Ovary (tissue), 9 donors: ENCODE measurements around the gene NPAS2. TPM values are rescaled to one million over a fixed set of nuclear protein-coding genes. Genes with fewer than 3 reads are reported as not detected.

Experiments
- DNase-seq, 5 donors: peaks; one replicate each; pipeline ENCODE4 v3.0.0-alpha.2; 2019 to 2020
- H3K27ac ChIP-seq, 2 donors: fragments of 200-600 bp; one replicate each; pipeline versions ENCODE4 v1.5.1 to v1.8.0; 2019 to 2022
- H3K27me3 ChIP-seq: fragments of 200-600 bp; one replicate; pipeline ENCODE4 v1.8.0; 2022
- H3K36me3 ChIP-seq: fragments of 200-600 bp; sonication (generic); one replicate; pipeline ENCODE4 v1.5.1; 2019
- H3K4me1 ChIP-seq: one replicate; pipeline ENCODE4 v1.8.1; 2013; ENCODE audit warnings: mild to moderate bottlenecking, moderate library complexity; ENCODE audit not compliant: insufficient read depth
- H3K4me3 ChIP-seq: fragments of 200-600 bp; sonication (generic); one replicate; pipeline ENCODE4 v1.5.1; 2017
- H3K9me3 ChIP-seq, 2 donors: fragments of 200-600 bp in 1 of 2; sonication (generic) in 1 of 2; one replicate each; pipeline versions ENCODE4 v1.5.1 to v1.8.1; 2013 to 2019; ENCODE audit warnings: mild to moderate bottlenecking in 1 of 2, moderate library complexity in 1 of 2
- EP300 ChIP-seq: sonication (generic); formaldehyde crosslinking; IDR thresholded peaks from one replicate; pipeline ENCODE4 v1.6.1; 2017; ENCODE audit warnings: antibody characterized with exemption
- POLR2A ChIP-seq: fragments of 450-650 bp; IDR thresholded peaks from one replicate; pipeline ENCODE4 v1.6.1; 2017; ENCODE audit warnings: antibody characterized with exemption, mild to moderate bottlenecking, moderate library complexity
- WGBS, 3 donors: extraction: QIAGEN DNeasy Blood & Tissue Kit in 1 of 3; methylation state at CpG; one replicate each; pipeline versions ENCODE4 v1.1.5 to v1.1.7; 2013 to 2017; 5-methylcytosine and 5-hydroxymethylcytosine counted together
- intact Hi-C, 4 donors: fragments of 100-400 bp; cut with DNase I; formaldehyde crosslinking; loops; one replicate each; pipeline versions ENCODE4 v1.11.0 to v1.15.1; 2022 to 2023
- polyA plus RNA-seq, 2 donors: library from polyadenylated mRNA; stranded (reverse); fragments of 200-250 nt in 1 of 2; fragments of 350-450 nt in 1 of 2; fragmentation: Illumina TruSeq in 1 of 2; extraction: RNeasy Lipid Tissue Mini Kit (QIAGEN cat#74804) in 1 of 2; gene quantifications; one replicate each; pipeline ENCODE4 v1.2.3, GENCODE V29; 2013 to 2014
- total RNA-seq, 7 donors: library from RNA; depleted of rRNA in 2 of 7; stranded (reverse); fragments of >200 nt in 2 of 7; fragmentation: NEBNext Ultra II Directional in 3 of 7; extraction: Animal tissue kit (Norgen Biotek cat#: 25700) in 3 of 7; gene quantifications; one replicate each; pipeline versions ENCODE4 v1.1.0 to v1.2.4, GENCODE V29; 2016 to 2023
- TF ChIP-seq, protein P1 (sequence below), 3 donors: fragments of 450-650 bp in 2 of 3; fragments of 200-600 bp in 1 of 3; IDR thresholded peaks; one replicate each; pipeline versions ENCODE4 v1.5.1 to v1.8.0; 2016 to 2022; ENCODE audit warnings: antibody characterized with exemption in 3 of 3, mild to moderate bottlenecking in 1 of 3
- donor health status: DM: no; HTN: no; CAD: no; lungs with moderate emphysema.
- donor health status: DM: no; HTN: no; CAD: no.
- donor health status: Bipolar disorder and iron deficiency.
- donor health status: DM: yes; HTN: yes; CAD: no.
- donor health status: DM: no; HTN: no; CAD: no.
- donor health status: DM: yes; HTN: yes; CAD: no.

The NPAS2 gene
- total and polyA plus RNA-seq, 9 donors: 1.6 to 20.6 (median 7.3) TPM

- Histone ChIP-seq H3K4me3 (no peak overlapping the region), H3K9me3 (no peaks in the 10 kb centered on the region), H3K27ac (no peak overlapping the region), H3K4me1 (no peaks in the 10 kb centered on the region), H3K36me3 (no peaks in the 10 kb centered on the region), H3K27me3 (no peaks in the 10 kb centered on the region)
- TF ChIP-seq, protein P1, sequence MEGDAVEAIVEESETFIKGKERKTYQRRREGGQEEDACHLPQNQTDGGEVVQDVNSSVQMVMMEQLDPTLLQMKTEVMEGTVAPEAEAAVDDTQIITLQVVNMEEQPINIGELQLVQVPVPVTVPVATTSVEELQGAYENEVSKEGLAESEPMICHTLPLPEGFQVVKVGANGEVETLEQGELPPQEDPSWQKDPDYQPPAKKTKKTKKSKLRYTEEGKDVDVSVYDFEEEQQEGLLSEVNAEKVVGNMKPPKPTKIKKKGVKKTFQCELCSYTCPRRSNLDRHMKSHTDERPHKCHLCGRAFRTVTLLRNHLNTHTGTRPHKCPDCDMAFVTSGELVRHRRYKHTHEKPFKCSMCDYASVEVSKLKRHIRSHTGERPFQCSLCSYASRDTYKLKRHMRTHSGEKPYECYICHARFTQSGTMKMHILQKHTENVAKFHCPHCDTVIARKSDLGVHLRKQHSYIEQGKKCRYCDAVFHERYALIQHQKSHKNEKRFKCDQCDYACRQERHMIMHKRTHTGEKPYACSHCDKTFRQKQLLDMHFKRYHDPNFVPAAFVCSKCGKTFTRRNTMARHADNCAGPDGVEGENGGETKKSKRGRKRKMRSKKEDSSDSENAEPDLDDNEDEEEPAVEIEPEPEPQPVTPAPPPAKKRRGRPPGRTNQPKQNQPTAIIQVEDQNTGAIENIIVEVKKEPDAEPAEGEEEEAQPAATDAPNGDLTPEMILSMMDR (IDR thresholded peaks at IDR 0.05): no peak
- TF ChIP-seq EP300: no peak
- TF ChIP-seq POLR2A: no peak
- intact Hi-C loops: no loop called here
- 92 to 95% (median 95%) methylated on average over 12 of the region's 12 CpGs for WGBS, 3 donors
- no peak for DNase-seq
Measured at GRCh38 chr2:100977511-100977910, 157.6 kb downstream of the NPAS2 start.

GRCh38 chr2:100978582-100979191, 158.7 kb downstream of the NPAS2 start:
- intact Hi-C loops: no loop called here
- Histone ChIP-seq H3K9me3 (no peaks in the 10 kb centered on the region), H3K4me1 (no peaks in the 10 kb centered on the region), H3K27me3 (no peaks in the 10 kb centered on the region), H3K4me3 (no peak overlapping the region), H3K27ac (no peak overlapping the region), H3K36me3 (no peaks in the 10 kb centered on the region)
- no peak for DNase-seq
- WGBS, 3 donors: 75 to 84% (median 80%) methylated on average over 16 of the region's 16 CpGs
- TF ChIP-seq EP300 (no peak), POLR2A (no peak)
- TF ChIP-seq, protein P1 (IDR thresholded peaks at IDR 0.05): no peak

GRCh38 chr2:100980046-100980445, 160.1 kb downstream of the NPAS2 start:
- H3K27me3 ChIP-seq: no peaks in the 10 kb centered on the region
- no peak for DNase-seq
- no peak overlapping the region for H3K4me3 ChIP-seq
- H3K4me1 ChIP-seq: peaks cover 2% of the 10 kb centered on the region
- TF ChIP-seq POLR2A (no peak), EP300 (no peak)
- intact Hi-C loops: loop anchor here (5.0 to 10.0 kb wide), 5 partner anchors 155 to 715 kb away; partner anchors contain the start of gene NPAS2 (in 1 of the 4)
- WGBS, 3 donors: 90 to 96% (median 95%) methylated on average over 12 of the region's 12 CpGs
- H3K27ac ChIP-seq: no peak overlapping the region
- H3K36me3 ChIP-seq: no peaks in the 10 kb centered on the region
- no peaks in the 10 kb centered on the region for H3K9me3 ChIP-seq

DNA sequence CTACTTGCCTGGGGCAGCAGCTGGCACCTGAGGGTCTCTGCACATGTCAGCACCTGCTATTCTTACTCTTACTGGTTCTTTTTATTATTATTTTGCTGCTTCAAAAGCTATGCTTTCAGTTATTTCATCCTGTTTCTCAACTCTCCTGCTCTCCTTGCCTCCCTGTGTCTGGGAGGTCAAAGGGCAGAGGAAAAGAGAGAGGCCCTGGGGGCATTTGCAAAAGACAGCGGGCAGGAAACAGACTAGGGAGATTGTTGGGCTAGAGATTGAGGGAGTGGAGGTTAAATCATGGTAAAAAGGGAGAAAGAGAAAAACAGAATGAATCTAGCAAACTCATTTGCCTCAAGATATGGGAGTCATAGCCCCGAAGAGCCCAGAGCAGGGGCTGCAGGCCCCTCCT, 161.1 kb downstream of the NPAS2 start:
- 88 to 96% (median 93%) methylated on average over 2 of the region's 2 CpGs for WGBS, 3 donors

More for the DNA sequence above, 161.1 kb downstream of the NPAS2 start:
- intact Hi-C loops: loop anchor here (5.0 to 10.0 kb wide), 5 partner anchors 156 to 716 kb away; partner anchors contain the start of gene NPAS2 (in 1 of the 4)
- no peak for DNase-seq
- Histone ChIP-seq H3K9me3 (no peaks in the 10 kb centered on the region), H3K27ac (no peak overlapping the region), H3K4me3 (no peak overlapping the region), H3K36me3 (no peaks in the 10 kb centered on the region), H3K27me3 (no peaks in the 10 kb centered on the region), H3K4me1 (peaks cover 2% of the 10 kb centered on the region)
- TF ChIP-seq, protein P1 (IDR thresholded peaks at IDR 0.05): no peak
- TF ChIP-seq EP300 (no peak), POLR2A (no peak)
